ENCODE results near the gene VEGFC.

- no peak for TF ChIP-seq CTCF (IDR thresholded peaks at IDR 0.05)
- TF ChIP-seq POLR2A (IDR thresholded peaks at IDR 0.05) = no peak
These were observed 46.9 kb upstream of the VEGFC start for GRCh38 chr4:176839656-176840055.
